22Rv1 (cell line): Measurements from ENCODE around the gene DEFB131B.
"Not testable (repeated sequence)": the region's sequence is repeated elsewhere in the genome, so short reads cannot be mapped to it uniquely, and the experiment has no call there.

Experiments
- CTCF ChIP-seq: fragments of 450-650 bp; IDR thresholded peaks from 2 replicates; pipeline ENCODE4 v1.5.1; 2017; ENCODE audit warnings: mild to moderate bottlenecking
- ZFX ChIP-seq: fragments of 450-650 bp; IDR thresholded peaks from 2 replicates; pipeline ENCODE4 v1.6.1; 2017; ENCODE audit warnings: antibody characterized with exemption, borderline replicate concordance

- not testable (repeated sequence) for TF ChIP-seq CTCF, ZFX
Observed at GRCh38 chr11:71869931-71870330, 8.3 kb upstream of the DEFB131B start.
